KOPT-K1 (cell line): ENCODE data around the gene GZMM.

ENCODE experiments used
- H3K27ac ChIP-seq: fragments of 200-600 bp; sonication (generic); 2 replicates; pipeline ENCODE4 v1.5.1; 2016; ENCODE audit warnings: antibody characterized with exemption, mild to moderate bottlenecking, low read depth, low read length; ENCODE audit not compliant: poor library complexity, severe bottlenecking
- H3K36me3 ChIP-seq: fragments of 200-600 bp; sonication (generic); 2 replicates; pipeline ENCODE4 v1.5.1; 2017; ENCODE audit warnings: antibody characterized with exemption, mild to moderate bottlenecking, low read length, moderate library complexity; ENCODE audit not compliant: insufficient read depth
- H3K9me3 ChIP-seq: fragments of 200-600 bp; sonication (generic); 2 replicates; pipeline ENCODE4 v1.5.1; 2017; ENCODE audit warnings: antibody characterized with exemption, low read length, mild to moderate bottlenecking; ENCODE audit not compliant: insufficient read depth, poor library complexity, severe bottlenecking

GZMM gene

DNA sequence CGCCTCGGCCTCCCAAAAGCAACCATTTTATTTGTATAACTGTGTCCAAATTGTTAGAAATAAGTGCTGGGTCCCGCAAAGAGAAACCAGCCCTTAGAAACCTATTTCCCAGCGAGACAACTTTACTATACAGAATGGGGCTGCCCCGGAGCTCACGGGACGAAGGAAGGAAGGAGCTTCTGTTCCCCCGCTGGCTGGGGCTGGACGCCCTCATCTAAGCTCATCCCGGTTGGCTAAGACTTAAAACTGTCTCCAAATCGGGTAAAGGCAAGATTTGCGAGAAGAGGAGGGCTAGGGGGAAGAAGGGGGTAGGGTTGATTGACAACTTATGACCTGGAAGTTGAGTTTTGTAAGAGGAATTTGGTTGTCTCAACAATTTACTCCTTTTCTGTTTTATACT, 16.3 kb downstream of the GZMM start:
- H3K9me3 ChIP-seq: no peaks in the 10 kb centered on the region
- no peaks in the 10 kb centered on the region for H3K36me3 ChIP-seq
- H3K27ac ChIP-seq: no peak overlapping the region

DNA sequence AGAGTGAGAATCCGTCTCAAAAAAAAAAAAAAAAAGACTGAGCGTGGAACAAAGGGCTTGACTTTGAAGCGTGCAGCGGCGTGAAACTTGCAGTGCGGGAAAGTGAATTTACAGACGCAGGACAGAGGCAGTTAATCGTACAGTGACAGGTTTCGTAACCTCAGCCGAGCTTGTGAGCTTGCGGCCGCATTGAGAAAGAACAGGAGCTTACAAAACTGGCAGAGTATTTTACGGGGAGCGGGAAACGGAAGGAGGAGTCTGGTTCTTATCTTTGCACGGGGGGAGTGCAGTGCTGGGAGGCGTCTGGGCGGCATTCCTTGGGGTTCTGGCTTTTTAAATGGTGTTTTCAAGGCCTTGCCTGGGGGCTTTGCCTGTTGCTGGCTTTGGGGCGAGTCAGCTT, 22.6 kb downstream of the GZMM start:
- H3K9me3 ChIP-seq: no peaks in the 10 kb centered on the region
- H3K27ac ChIP-seq: no peak overlapping the region
- peaks cover 4% of the 10 kb centered on the region; the same call in 1 of the 2 replicates for H3K36me3 ChIP-seq

DNA sequence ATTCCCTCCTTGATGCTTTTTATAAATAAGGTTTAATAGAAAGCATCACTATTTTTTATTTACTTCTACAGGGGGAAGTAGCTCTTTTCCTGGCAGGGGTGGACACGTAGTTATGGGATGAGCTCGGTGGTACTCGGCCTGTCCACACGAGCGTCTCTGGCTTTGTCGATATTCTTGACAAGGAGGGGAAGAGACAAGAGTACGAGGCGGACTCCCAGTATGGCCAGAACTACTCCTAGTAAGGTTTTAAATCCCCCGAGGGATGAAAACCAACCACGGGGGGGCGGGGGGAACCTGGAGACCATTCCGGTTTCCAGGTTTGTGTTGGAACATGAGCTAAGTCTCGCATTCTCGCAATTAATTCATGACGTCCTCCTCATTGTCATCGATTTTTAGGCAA, 23.0 kb downstream of the GZMM start:
- Histone ChIP-seq H3K36me3 (peaks cover 4% of the 10 kb centered on the region; the same call in 1 of the 2 replicates), H3K9me3 (no peaks in the 10 kb centered on the region), H3K27ac (no peak overlapping the region)

DNA sequence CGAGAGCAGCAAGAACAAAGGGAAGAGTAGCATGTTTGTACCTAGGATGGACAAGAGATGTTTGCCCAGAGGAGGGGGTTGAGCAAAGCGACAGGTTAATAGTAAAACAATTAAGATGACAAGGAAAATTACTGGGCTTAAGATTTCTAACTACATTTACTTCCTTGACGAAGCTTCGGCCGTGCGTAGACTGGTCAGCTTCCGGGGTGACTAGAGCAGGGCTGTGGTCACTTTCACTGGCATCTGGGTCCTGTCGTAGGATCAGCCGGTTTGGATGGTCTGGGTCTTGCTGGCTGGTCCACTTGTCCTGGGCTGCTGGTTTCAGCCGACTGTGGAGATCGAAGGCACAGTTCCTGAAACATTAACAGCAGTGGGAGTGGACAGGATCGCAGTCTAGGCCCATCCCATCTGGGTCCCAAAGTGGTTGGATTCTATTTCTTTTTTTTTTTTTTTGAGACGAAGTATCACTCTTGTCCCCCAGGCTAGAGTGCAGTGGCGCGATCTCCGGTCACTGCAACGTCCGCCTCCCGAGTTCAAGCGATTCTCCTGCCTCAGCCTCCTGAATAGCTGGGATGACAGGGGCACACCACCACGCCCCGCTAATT, 23.5 kb downstream of the GZMM start:
- Histone ChIP-seq H3K27ac (no peak overlapping the region), H3K9me3 (no peaks in the 10 kb centered on the region), H3K36me3 (peaks cover 4% of the 10 kb centered on the region; the same call in 1 of the 2 replicates)

DNA sequence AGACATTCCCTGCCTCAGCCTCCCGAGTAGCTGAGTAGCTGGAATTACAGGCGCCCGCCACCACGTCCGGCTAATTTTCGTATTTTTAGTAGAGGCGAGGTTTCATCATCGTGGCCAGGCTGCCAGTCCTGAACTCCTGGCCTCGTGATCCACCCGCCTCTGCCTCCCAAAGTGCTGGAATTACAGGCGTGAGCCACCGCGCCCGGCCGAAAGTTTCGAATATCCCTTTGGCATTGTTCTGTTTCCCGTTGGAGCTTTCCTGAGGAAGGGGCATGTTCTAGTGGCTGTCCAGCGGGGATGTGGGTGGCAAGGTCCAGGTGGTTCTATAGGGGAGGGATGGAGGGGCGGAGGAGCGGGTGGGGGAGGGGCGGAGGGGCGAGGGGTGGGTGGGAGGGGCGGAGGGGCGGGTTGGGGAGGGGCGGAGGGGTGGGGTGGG, 26.4 kb downstream of the GZMM start:
- Histone ChIP-seq H3K9me3 (no peaks in the 10 kb centered on the region), H3K36me3 (peaks cover 4% of the 10 kb centered on the region; the same call in 1 of the 2 replicates), H3K27ac (no peak overlapping the region)

DNA sequence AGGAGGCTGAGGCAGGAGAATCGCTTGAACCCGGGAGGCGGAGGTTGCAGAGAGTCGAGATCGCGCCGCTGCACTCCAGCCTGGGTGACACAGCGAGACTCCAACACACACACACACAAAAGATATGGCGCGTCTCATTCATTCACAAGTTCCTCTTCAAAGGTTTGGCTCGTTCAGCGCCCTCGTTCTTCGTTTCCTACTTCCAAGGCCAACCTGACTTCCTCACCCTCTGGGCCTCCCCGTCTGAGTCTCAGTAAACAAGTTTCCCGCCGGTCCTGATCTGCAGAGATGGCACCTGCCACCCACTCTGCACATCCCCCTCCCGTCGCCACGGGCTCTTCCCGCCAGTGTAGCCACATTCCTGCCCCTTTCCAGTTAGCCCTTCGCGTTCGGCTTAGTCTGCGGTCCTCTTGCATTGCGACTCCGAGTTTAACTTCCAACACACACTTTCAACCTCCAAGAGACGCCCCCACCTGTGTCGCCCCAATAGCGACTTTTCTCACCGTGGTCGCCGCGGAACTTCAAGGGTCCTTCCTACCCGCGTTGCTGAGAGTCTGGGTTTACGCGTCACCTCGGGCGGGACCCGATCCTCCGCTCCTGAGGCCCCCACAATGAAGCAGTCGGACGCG, 27.2 kb downstream of the GZMM start:
- Histone ChIP-seq H3K9me3 (no peaks in the 10 kb centered on the region), H3K27ac (peak overlapping the region; percentile 89), H3K36me3 (peaks cover 4% of the 10 kb centered on the region; the same call in 1 of the 2 replicates)

DNA sequence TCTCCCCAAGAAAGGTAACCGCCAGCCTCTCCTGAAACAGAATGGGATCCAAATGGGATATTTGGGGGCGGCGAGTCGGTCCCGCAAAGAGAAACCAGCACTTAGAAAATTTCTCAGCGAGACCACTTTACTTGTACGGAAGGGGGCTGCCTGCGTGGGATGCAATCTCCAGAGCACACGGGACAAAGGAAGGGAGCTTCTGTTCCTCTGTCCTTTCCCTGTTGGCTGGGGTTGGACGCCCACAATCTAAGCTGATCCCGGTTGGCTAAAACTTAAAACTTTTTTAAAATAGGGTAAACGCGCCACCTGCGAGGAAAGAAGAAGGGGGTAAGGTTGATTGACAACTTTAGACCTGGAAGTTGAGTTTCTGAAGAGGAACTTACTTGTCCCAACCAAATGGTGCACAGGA, 27.7 kb downstream of the GZMM start:
- peak overlapping the region; percentile 89 for H3K27ac ChIP-seq
- peaks cover 4% of the 10 kb centered on the region; the same call in 1 of the 2 replicates for H3K36me3 ChIP-seq
- H3K9me3 ChIP-seq: no peaks in the 10 kb centered on the region

DNA sequence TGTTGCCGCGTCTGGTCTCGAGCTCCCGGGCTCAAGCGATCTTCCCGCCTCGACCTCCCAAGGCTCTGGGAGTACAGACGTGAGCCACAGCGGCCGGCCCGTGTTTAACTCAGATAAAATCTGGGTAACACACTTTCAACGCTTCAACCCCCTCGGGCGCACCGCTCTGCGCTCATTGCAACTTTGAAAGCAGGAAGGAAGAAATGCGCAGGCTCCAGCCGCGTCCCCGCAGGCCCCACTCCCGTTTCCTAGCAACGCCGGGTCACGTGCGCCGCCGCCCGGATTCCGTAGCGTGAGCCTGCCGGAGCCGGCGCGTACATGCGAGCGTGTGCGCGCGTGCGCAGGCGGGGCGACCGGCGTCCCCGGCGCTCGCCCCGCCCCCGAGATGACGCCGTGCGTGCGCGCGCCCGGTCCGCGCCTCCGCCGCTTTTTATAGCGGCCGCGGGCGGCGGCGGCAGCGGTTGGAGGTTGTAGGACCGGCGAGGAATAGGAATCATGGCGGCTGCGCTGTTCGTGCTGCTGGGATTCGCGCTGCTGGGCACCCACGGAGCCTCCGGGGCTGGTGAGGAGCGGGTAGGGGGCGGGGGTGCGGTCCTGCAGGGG, 28.4 kb downstream of the GZMM start, which contains the start of gene BSG:
BSG (plus strand) TSS at position 457 of the 603 bp plus-strand sequence; CDS start at position 496, 39 bp downstream.
- Histone ChIP-seq H3K36me3 (peaks cover 8% of the 10 kb centered on the region; the same call in 1 of the 2 replicates), H3K27ac (peak within 1 kb of the TSS; percentile 89), H3K9me3 (no peaks in the 10 kb centered on the region)

DNA sequence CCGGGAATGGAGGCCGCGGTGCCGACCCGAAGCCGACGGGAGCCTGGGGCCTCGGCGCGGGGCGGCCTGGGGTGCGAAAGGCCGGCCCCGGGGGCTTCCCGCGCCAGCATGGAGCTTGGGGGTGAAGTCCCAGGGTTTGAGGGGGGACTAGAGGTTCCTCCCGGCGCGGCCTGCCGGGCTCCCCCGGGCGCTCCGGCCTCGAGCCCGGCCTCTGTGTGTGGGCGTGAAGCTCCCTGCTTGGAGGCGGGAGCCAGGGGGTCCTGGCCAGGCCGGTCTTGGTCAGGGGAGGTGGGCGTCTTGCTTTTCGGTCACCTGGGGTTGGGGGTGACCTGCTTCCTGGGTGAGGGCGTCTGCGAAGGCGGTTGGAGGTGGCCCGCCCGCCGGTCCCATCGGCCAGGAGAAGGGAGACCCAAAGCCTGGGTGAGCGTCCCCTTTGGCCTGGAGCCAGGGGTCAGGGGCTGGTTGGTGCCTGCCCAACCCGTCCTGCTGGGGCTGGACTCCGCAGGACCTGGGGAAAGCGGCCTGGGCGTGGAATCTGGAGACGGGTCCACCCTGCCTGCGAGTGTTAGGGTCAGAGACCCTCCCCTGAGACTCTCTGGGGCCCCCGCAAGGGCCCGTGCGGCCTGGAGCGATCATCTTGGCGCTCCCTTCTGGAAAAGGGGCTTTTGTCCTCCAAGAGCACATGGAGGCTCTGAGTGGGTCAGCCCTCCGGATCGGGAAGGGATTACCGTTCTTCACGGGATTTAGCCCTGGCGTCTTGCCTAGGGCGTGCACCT, 29.1 kb downstream of the GZMM start:
- Histone ChIP-seq H3K9me3 (no peaks in the 10 kb centered on the region), H3K36me3 (peaks cover 12% of the 10 kb centered on the region; the same call in 1 of the 2 replicates), H3K27ac (peak overlapping the region; percentile 82)

DNA sequence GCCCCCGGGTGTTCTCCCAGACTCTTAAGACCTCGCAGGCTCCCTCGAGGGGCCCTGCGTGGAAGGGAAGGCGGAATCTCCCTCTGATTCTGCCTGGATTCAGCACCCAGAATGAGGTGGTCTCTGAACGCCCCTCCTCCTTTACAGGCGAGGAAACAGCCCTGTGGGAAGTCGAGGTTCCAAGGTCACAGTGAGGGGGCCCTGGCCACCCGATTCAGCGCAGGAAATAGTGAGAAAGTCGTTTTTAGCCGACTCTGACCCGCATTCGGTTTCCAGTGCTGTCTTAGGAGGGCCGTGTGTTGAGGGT, 29.6 kb downstream of the GZMM start:
- Histone ChIP-seq H3K36me3 (peaks cover 17% of the 10 kb centered on the region; the same call in 1 of the 2 replicates), H3K9me3 (no peaks in the 10 kb centered on the region), H3K27ac (peak overlapping the region; percentile 82)

DNA sequence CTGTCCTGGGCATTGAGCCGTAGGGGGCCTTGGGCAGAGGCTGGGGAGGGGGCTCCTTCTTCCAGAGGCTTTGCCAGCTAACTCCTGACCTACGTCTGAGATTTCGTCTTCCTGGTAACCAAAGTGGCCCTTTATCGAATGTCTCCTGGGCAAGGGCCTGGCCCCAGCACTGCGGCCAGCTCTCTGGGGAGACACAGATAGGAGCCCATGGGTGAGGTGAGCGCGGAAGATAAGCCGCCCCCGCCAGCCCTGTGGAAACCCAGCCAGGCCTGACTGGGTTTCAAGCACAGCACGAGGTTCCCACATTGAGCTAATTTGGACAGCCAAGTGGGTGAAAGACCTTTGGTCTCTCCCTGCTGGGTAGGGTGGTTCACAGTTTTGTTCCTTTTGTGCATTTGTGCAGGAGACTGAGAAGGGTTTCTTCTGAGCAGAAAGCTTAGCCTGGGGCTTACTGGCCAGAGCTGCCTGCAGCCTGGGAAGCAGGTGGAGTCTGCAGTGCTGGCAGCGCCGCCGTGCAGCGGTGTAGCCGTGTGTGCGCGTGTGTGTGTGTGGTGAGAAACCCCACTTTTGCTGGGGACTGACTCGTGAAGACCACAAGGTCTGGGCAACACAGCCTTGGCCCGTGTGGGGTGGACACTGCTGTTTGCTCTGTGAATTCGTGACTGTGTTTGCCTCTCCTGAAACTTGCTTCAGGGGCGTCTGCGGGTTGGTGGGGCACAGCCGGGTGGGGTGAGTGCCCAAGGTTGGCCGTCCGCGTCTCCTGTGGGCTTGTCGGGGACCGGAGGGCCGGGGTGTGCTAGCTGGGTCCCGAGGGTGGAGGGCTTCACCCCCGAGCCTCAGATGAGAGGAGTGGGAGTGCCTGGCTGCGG, 31.0 kb downstream of the GZMM start:
- peak overlapping the region; percentile 22 for H3K27ac ChIP-seq
- peaks cover 29% of the 10 kb centered on the region; the same call in 1 of the 2 replicates for H3K36me3 ChIP-seq
- H3K9me3 ChIP-seq: no peaks in the 10 kb centered on the region

DNA sequence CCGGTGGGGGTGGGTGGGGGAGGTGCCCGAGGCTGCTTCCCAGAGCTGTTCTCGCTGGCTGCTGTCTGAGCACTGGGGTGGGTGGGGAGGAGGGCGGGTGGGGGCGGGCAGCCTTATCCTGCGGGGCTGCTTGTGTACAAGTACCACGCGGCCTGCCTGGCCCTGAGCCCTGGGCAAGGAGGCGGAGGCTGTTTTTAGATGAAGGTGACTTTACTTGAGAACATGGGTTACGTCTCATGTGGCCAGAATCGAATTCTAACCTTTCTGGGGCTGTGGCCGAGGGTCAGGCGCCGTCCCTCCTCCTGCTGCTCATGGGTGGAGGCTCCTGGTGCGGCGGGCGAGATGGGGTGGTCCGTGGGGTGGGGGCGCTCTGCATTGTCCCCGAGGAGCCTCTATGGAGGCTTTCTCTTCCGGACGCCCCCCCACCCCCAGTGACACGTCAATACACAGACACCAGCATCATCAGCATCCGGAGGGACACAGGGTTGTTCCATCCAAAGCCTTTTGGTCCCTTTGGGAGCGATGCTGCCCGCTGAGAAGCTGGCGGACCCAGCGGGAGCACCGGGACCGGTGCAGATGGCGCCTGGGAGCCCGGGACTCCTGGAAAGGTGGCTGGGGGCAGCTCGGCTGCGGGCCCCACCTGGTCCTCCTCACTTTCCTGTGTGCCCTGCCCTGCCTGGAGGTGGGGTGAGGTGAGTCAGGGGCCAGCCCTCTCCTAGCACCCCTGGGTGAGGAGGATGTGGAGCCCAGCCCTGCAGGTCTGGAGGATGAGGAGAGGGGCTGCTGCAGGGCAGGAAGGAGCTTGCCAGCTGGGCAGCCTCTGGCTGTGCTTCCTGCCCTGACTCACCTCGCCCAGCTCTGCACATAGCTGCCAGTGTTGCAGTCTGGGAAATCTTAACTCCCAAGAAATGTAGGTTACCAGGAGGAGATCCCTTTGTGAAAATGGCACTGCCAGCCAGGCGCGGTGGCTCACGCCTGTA, 32.0 kb downstream of the GZMM start:
- Histone ChIP-seq H3K27ac (no peak overlapping the region), H3K9me3 (no peaks in the 10 kb centered on the region), H3K36me3 (peaks cover 38% of the 10 kb centered on the region)

DNA sequence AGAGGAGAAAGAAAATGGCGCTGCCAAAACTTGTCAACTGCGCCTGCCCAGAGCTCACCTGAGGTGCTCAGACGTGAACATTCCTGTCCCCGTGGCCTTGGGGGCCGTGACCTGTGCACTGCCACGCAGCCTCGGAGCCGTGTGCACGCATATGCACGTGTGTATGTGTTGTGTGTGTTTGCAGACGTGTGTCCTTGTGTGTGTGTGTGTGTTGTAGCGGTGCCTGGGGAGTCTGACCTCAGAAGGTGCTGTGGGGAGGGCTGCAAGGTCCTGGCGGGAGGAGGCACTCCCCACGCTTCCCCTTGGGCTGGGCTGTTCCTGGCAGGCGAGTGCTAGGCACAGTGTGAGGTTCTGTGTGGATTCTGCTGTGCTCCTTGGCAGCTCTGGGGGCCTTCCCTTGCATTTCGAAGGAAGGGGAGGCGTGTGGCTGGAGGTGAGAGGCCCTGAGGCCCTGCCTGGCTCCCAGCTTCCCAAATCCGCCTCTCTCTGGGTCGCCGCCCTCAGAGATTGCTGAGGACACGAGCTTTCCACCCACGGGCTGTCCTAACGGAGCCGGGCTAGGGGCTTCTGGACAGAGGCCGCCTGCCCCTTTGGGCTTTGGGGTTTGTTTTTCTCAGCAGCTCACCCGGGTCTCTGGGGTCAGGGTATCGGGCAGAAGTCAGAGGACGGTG, 33.0 kb downstream of the GZMM start:
- Histone ChIP-seq H3K27ac (no peak overlapping the region), H3K9me3 (no peaks in the 10 kb centered on the region), H3K36me3 (peaks cover 47% of the 10 kb centered on the region)
